GM10266 (cell line): ENCODE data around the gene VSIG8.

ENCODE experiments used
- DNase-seq: peaks from one replicate; pipeline ENCODE4 v3.0.0; 2012; ENCODE audit errors: extremely low spot score
- CTCF ChIP-seq: IDR thresholded peaks from 2 replicates; pipeline ENCODE4 v1.5.1; 2012; ENCODE audit warnings: mild to moderate bottlenecking, low read depth; ENCODE audit not compliant: control insufficient read depth, insufficient read depth; ENCODE audit errors: missing control alignments

VSIG8 gene

GRCh38 chr1:159849626-159850366 is 12.7 kb downstream of the VSIG8 start:
- TF ChIP-seq CTCF: no peak
- DNase-seq: no peak

GRCh38 chr1:159848326-159848725 is 14.1 kb downstream of the VSIG8 start:
- TF ChIP-seq CTCF: no peak
- DNase-seq: no peak

- no peak for TF ChIP-seq CTCF
- DNase-seq: no peak
Measured at GRCh38 chr1:159847231-159847630, 15.2 kb downstream of the VSIG8 start.

GRCh38 chr1:159845751-159846629 is 16.5 kb downstream of the VSIG8 start:
- no peak for TF ChIP-seq CTCF
- no peak for DNase-seq

- TF ChIP-seq CTCF: no peak
- no peak for DNase-seq
Measured at GRCh38 chr1:159843459-159843858, 19.0 kb downstream of the VSIG8 start.

GRCh38 chr1:159841749-159842148 is 20.7 kb downstream of the VSIG8 start:
- no peak for DNase-seq
- TF ChIP-seq CTCF: no peak
